ENCODE results near the gene DENND2A. TPM values are rescaled to one million over a fixed set of nuclear protein-coding genes. Genes with fewer than 3 reads are reported as not detected.

Gene DENND2A
- total and polyA plus RNA-seq, 5 experiments from 2014 or later: 0.10 TPM; not detected in 4

GRCh38 chr7:140484479-140484878 lies 156.1 kb downstream of the DENND2A start:
- Mint-ChIP-seq H3K27ac (peak overlapping the region in 1 of 10 donors; percentile 28), H3K9me3 (no peaks in the 10 kb centered on the region), H3K4me1 (no peaks in the 10 kb centered on the region), H3K4me3 (no peak overlapping the region), H3K36me3 (no peaks in the 10 kb centered on the region), H3K27me3 (no peaks in the 10 kb centered on the region)
- POLR2A ChIA-PET: no interaction called here
- DNase-seq (no peak), ATAC-seq (no peak)

DNA sequence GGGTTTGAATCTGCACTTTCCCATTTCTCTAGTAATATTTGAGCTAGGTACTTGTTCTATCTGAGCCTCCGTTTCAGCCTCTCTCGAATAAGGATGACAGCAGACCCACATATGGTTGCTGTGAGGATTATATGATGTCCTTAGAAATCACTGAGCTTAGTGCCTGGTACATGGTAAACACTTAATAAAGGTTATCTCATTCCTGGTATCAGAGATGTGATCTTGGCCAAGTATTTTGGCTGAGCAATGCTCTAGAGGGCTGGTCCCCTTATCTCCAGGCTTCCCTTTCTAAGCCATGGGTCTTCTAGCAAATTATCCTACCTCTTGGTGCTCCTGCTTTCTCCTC lies 160.9 kb downstream of the DENND2A start:
- ATAC-seq: peak in 1 of 2 donors; percentile 3
- Mint-ChIP-seq H3K9me3 (no peaks in the 10 kb centered on the region), H3K4me1 (peaks cover 17 to 30% (median 28%) of the 10 kb centered on the region in 4 donors), H3K27me3 (no peaks in the 10 kb centered on the region), H3K4me3 (peak overlapping the region; percentile 94 to 100 (median 99)), H3K36me3 (peaks cover 0 to 2% (median 0%) of the 10 kb centered on the region in 3 donors), H3K27ac (peak overlapping the region; percentile 93 to 99 (median 99))
- POLR2A ChIA-PET: interaction anchor here (0.6 to 4.3 kb wide), 10 partner anchors 13 to 1386 kb away, joined by 3 to 43 read pairs (median 4); partner anchors contain the start of genes ADCK2, BRAF, KDM7A and NDUFB2
- DNase-seq: no peak

- Mint-ChIP-seq H3K4me1 (peaks cover 17 to 30% (median 28%) of the 10 kb centered on the region in 4 donors), H3K36me3 (peaks cover 0 to 2% (median 0%) of the 10 kb centered on the region in 3 donors), H3K27me3 (no peaks in the 10 kb centered on the region), H3K27ac (peak within 1 kb of the TSS; percentile 97 to 99 (median 99)), H3K9me3 (no peaks in the 10 kb centered on the region), H3K4me3 (peak within 1 kb of the TSS; percentile 94 to 100 (median 99))
- peak; percentile 87 to 95 (median 92) for DNase-seq
- peak; percentile 85 to 86 for ATAC-seq
- POLR2A ChIA-PET: interaction anchor here (0.6 to 4.3 kb wide), 16 partner anchors 13 to 1376 kb away, joined by 3 to 43 read pairs (median 4); partner anchors contain the start of genes ADCK2, BRAF, DENND11 and KDM7A
These were observed 161.4 kb downstream of the DENND2A start, which contains the start of gene MKRN1 for GRCh38 chr7:140479062-140479738. TSS of gene MKRN1 (minus strand) at chr7:140479505. CDS start at chr7:140479344, 161 bp downstream.

DNA sequence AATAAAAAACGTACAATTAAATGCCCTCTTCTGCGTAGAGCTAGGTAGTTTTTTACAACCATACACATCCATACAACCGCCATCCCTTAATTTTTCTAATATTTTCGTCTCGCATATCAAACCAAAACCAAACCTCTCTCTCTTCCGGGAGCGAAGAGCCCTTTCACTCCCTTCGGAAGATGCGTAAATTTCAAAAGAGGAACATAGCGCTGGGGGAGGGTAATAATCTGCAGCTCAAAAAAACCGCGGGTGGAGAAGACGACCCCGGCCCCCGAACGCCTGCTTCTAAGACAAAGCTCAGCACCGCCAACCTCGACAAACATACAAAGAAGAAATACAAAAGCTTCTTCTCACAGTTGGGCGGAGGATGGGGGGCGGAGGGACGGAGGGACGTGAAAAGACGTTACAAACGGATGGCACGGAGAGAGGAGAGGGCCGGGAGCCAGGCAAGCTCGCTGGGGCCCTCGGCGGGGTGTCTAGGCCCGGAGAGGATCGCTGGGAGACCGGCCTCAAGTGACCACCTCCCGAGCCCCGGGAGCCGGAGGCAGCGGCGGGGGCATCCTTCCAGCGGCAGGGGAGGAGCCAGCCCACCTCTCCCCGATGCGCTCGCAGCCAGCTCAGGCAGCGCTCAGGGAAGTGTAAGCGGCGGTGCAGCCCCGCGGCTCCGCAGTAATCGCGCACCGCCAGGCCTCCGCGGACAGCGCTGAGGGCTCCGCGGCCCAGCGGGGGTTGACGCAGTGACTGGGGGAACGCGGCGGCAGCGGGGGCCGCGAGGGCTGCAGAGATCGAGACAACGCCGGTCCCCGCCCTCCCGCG lies 162.2 kb downstream of the DENND2A start:
- H3K27me3 Mint-ChIP-seq: no peaks in the 10 kb centered on the region
- ATAC-seq (peak; percentile 46 to 50), DNase-seq (peak; percentile 31 to 65 (median 53))
- peaks cover 17 to 33% (median 31%) of the 10 kb centered on the region in 4 donors for H3K4me1 Mint-ChIP-seq
- peak overlapping the region; percentile 45 to 99 (median 96) for H3K27ac Mint-ChIP-seq
- H3K9me3 Mint-ChIP-seq: no peaks in the 10 kb centered on the region
- POLR2A ChIA-PET: interaction anchor here (0.6 to 4.3 kb wide), 21 partner anchors 10 to 1376 kb away, joined by 3 to 43 read pairs (median 4); partner anchors contain the start of genes ADCK2, BRAF, DENND11 and KDM7A
- H3K36me3 Mint-ChIP-seq: peaks cover 0 to 2% (median 0%) of the 10 kb centered on the region in 3 donors
- H3K4me3 Mint-ChIP-seq: peak overlapping the region; percentile 92 to 99 (median 95)

DNA sequence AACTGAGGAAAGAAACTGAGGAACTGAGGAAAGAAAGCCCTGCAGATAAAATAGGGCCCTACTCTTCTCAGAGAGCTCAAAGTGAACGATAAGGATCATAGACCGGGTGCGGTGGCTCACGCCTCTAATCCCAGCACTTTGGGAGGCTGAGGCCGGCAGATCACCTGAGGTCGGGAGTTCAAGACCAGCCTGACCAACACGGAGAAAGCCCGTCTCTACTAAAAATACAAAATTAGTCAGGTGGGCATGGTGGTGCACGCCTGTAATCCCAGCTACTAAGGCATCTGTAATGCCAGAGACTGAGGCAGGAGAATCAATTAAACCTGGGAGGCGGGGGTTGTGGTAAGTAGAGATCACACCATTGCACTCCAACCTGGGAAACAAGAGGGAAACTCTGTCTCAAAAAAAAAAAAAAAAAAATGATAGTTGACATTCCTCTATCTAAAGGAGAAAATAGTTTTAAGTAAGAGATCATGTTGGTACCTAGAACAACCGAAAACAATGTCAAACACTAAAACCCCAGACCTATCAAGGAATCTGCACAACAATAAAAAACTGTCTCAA lies 163.8 kb downstream of the DENND2A start:
- peaks cover 17 to 44% (median 41%) of the 10 kb centered on the region in 4 donors for H3K4me1 Mint-ChIP-seq
- DNase-seq (no peak), ATAC-seq (no peak)
- H3K4me3 Mint-ChIP-seq: peak overlapping the region; percentile 92 to 99 (median 95)
- peaks cover 0 to 14% (median 0%) of the 10 kb centered on the region in 3 donors for H3K36me3 Mint-ChIP-seq
- no peaks in the 10 kb centered on the region for H3K9me3 Mint-ChIP-seq
- H3K27me3 Mint-ChIP-seq: no peaks in the 10 kb centered on the region
- H3K27ac Mint-ChIP-seq: peak overlapping the region; percentile 45 to 99 (median 96)
- POLR2A ChIA-PET: interaction anchor here (0.6 to 4.3 kb wide), 10 partner anchors 12 to 1328 kb away, joined by 3 to 43 read pairs (median 4); partner anchors contain the start of gene PARP12

DNA sequence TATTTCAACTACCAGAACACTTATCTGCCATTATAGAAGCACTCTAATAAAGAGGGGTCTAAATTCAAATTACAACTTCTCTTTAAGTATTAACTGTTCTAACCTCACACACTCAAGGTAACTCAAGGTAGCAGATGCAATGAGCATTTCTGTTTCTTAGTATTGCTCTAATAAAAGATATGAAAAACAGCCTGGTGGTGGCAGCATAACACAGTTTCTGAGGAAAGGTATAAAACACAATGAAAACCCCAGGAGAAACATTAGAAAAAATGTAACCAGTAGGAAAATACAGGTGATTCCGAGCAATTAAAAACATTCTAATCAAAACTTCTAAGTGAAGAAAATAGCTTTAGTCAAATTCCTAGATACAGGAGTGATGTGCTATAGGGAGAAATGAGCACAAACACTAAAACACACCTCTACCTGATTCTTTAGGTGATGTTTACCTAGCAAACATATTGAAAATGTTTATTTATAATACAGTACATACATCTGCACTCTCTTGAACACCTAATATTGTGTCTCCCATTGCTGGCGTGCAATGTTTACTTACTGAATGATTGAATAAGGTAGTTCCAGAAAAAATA lies 164.8 kb downstream of the DENND2A start:
- no peaks in the 10 kb centered on the region for H3K27me3 Mint-ChIP-seq
- peak overlapping the region; percentile 34 to 99 (median 93) for H3K4me3 Mint-ChIP-seq
- POLR2A ChIA-PET: interaction anchor here (0.7 to 4.3 kb wide), 4 partner anchors 13 to 967 kb away, joined by 3 to 43 read pairs (median 8); no protein-coding TSS in a partner anchor
- no peaks in the 10 kb centered on the region for H3K9me3 Mint-ChIP-seq
- peak; percentile 14 to 76 (median 46) for DNase-seq
- ATAC-seq: no peak
- peaks cover 0 to 22% (median 0%) of the 10 kb centered on the region in 3 donors for H3K36me3 Mint-ChIP-seq
- H3K4me1 Mint-ChIP-seq: peaks cover 19 to 48% (median 46%) of the 10 kb centered on the region in 4 donors
- H3K27ac Mint-ChIP-seq: peak overlapping the region in 9 of 10 donors; percentile 38 to 97 (median 90)

Other genes with a start within 250 kb of the DENND2A start
- 10 to 100 TPM; 32.7 to 38.3 TPM for gene SLC37A3, start 242.3 kb downstream of the DENND2A start, total RNA-seq
- gene SLC37A3, start 242.3 kb downstream of the DENND2A start, polyA plus RNA-seq: 1 to 10 TPM; 7.3 to 9.6 (median 8.6) TPM
- 1 to 10 TPM; 5.4 to 6.5 TPM for gene RAB19, start 236.8 kb downstream of the DENND2A start, total RNA-seq
- gene RAB19, start 236.8 kb downstream of the DENND2A start, polyA plus RNA-seq: 1 to 10 TPM; 5.2 to 7.0 (median 6.6) TPM
- 100 to 1,000 TPM; 142 to 143 TPM for gene MKRN1, start 161.3 kb downstream of the DENND2A start, total RNA-seq
- 100 to 1,000 TPM in 2 of 3 donors, 10 to 100 TPM in 1; 92.6 to 141 (median 109) TPM for gene MKRN1, start 161.3 kb downstream of the DENND2A start, polyA plus RNA-seq
- 10 to 100 TPM; 16.4 to 17.1 TPM for gene ADCK2, start 32.1 kb upstream of the DENND2A start, total RNA-seq
- gene ADCK2, start 32.1 kb upstream of the DENND2A start, polyA plus RNA-seq: 10 to 100 TPM; 25.2 to 28.5 (median 27.4) TPM
- 100 to 1,000 TPM in 1 of 2 experiments, 10 to 100 TPM in 1; 98.5 to 103 TPM for gene NDUFB2, start 55.9 kb upstream of the DENND2A start, total RNA-seq
- gene NDUFB2, start 55.9 kb upstream of the DENND2A start, polyA plus RNA-seq: 100 to 1,000 TPM; 434 to 524 (median 517) TPM

All from naive thymus-derived CD8-positive, alpha-beta T cell (primary cell).